Tibial nerve (tissue), 4 donors: ENCODE results near the gene EFHD2. TPM values are rescaled to one million over a fixed set of nuclear protein-coding genes. Genes with fewer than 3 reads are reported as not detected.

ENCODE experiments used
- DNase-seq, 2 donors: peaks; one replicate each; pipeline ENCODE4 v3.0.0-alpha.2; 2019; ENCODE audit warnings: low spot score in 2 of 2
- H3K27ac ChIP-seq, 4 donors: fragments of 200-600 bp; sonication (generic) in 3 of 4; one replicate each; pipeline ENCODE4 v1.5.1; 2017 to 2019; ENCODE audit warnings: mild to moderate bottlenecking in 1 of 4
- H3K27me3 ChIP-seq, 2 donors: fragments of 200-600 bp; sonication (generic) in 1 of 2; one replicate each; pipeline versions ENCODE4 v1.5.1 to v1.6.0; 2017 to 2019
- H3K36me3 ChIP-seq, 3 donors: fragments of 200-600 bp; sonication (generic); one replicate each; pipeline ENCODE4 v1.5.1; 2018 to 2019
- H3K4me1 ChIP-seq, 4 donors: fragments of 200-600 bp; sonication (generic) in 3 of 4; one replicate each; pipeline ENCODE4 v1.5.1; 2017 to 2019
- H3K4me3 ChIP-seq, 4 donors: fragments of 200-600 bp; sonication (generic) in 3 of 4; one replicate each; pipeline ENCODE4 v1.5.1; 2017 to 2019; ENCODE audit warnings: mild to moderate bottlenecking in 1 of 4, moderate library complexity in 1 of 4
- H3K9me3 ChIP-seq, 4 donors: fragments of 200-600 bp; sonication (generic) in 3 of 4; one replicate each; pipeline ENCODE4 v1.5.1; 2017 to 2019
- EP300 ChIP-seq, 2 donors: sonication (generic); formaldehyde crosslinking; IDR thresholded peaks; one replicate each; pipeline ENCODE4 v1.6.1; 2017; ENCODE audit warnings: antibody characterized with exemption in 2 of 2, mild to moderate bottlenecking in 1 of 2
- POLR2A ChIP-seq, 2 donors: fragments of 450-650 bp; IDR thresholded peaks; one replicate each; pipeline ENCODE4 v1.6.1; 2017; ENCODE audit warnings: antibody characterized with exemption in 2 of 2, mild to moderate bottlenecking in 2 of 2, moderate library complexity in 2 of 2
- WGBS, 2 donors: methylation state at CpG; one replicate each; pipeline ENCODE4 v1.1.5; 2018; 5-methylcytosine and 5-hydroxymethylcytosine counted together
- total RNA-seq, 4 donors: library from RNA; depleted of rRNA; stranded (reverse); fragments of >200 nt; gene quantifications; one replicate each; pipeline ENCODE4 v1.1.0, GENCODE V29; 2016
- TF ChIP-seq, protein P1 (sequence below), 5 experiments: fragments of 200-600 bp in 3 of 5; fragments of 450-650 bp in 2 of 5; sonication (generic) in 3 of 5; IDR thresholded peaks; one replicate each; pipeline ENCODE4 v1.5.1; 2016 to 2019; ENCODE audit warnings: antibody characterized with exemption in 5 of 5, mild to moderate bottlenecking in 3 of 5, moderate library complexity in 2 of 5

The EFHD2 gene
- total RNA-seq, 4 donors from 2014 or later, result 17.0 to 61.5 (median 29.6) TPM

DNA sequence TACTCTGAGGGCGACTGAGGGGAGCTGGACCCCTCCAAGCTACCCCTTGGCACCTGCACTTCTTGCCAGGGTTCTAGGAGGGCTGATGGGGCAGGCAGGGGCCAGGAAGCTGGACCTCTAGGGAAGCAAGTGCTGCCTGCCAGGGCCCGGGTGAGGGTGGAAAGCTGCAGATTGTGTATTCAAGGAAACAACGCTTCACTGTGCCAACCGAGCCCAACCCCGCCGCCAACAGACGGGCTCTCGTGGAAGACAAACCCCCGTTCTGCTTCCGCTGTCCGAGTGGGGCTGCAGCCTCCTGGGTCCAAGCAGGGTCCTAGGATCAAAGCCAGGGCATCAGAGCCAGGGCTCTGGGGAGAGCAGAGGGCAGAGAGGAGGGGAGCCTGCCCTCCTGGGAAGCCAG lies 3.2 kb downstream of the EFHD2 start:
- Histone ChIP-seq H3K27ac (peak overlapping the region in 3 of 4 donors; percentile 50 to 92 (median 78)), H3K36me3 (no peaks in the 10 kb centered on the region), H3K4me1 (peaks cover 0 to 81% (median 32%) of the 10 kb centered on the region in 4 donors), H3K9me3 (no peaks in the 10 kb centered on the region), H3K27me3 (no peaks in the 10 kb centered on the region), H3K4me3 (peak overlapping the region in 1 of 4 donors; percentile 98)
- TF ChIP-seq EP300 (IDR thresholded peaks at IDR 0.05), result no peak
- TF ChIP-seq POLR2A (IDR thresholded peaks at IDR 0.05), result no peak
- TF ChIP-seq, protein P1, sequence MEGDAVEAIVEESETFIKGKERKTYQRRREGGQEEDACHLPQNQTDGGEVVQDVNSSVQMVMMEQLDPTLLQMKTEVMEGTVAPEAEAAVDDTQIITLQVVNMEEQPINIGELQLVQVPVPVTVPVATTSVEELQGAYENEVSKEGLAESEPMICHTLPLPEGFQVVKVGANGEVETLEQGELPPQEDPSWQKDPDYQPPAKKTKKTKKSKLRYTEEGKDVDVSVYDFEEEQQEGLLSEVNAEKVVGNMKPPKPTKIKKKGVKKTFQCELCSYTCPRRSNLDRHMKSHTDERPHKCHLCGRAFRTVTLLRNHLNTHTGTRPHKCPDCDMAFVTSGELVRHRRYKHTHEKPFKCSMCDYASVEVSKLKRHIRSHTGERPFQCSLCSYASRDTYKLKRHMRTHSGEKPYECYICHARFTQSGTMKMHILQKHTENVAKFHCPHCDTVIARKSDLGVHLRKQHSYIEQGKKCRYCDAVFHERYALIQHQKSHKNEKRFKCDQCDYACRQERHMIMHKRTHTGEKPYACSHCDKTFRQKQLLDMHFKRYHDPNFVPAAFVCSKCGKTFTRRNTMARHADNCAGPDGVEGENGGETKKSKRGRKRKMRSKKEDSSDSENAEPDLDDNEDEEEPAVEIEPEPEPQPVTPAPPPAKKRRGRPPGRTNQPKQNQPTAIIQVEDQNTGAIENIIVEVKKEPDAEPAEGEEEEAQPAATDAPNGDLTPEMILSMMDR (IDR thresholded peaks at IDR 0.05), result no peak
- 43 to 59% methylated on average over 11 of the region's 11 CpGs for WGBS, 2 donors
- no peak for DNase-seq

DNA sequence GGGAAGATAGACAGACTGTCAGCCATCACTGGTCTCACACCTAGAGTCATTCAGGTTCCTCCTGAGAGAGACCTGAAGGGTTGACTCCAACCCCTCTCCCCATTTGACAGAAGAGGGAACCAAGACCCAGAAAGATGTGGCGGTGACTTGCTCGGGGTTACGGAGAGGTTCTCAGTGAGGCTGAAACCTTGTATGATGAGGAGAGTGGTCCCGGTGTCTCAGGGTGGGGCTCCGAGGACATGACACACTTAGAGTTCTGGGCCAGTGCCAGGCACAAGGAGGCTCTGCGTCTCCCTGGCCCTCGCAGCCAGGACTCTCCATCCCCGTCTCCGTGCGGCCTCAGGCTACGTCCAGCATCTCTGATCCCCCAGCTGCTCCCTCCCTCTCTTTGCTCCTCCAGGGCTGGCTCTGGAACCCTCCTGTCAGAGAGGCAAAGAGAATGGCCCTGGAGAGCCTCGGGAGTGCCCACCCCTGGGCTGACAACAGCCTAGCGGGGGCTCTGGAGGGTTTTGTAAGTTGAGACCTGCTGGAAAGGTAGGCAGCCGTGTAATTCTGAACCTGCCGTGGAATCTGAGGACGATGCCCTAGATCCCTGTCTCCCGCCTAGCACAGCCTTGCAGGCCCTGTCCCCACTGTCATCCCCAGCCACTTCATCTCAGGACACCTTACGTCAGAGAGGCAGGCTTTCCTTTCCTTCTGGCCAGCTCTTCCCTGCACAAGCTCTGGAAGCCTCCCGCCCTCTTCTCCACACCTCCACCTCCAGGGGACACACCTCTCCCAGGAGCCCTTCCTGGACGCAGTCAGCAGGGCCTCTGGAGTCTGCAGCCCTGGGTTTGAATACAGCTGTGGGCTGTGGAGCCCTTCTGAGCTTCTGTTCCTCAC lies 4.1 kb downstream of the EFHD2 start:
- H3K4me1 ChIP-seq, result peaks cover 0 to 78% (median 32%) of the 10 kb centered on the region in 4 donors
- 84 to 92% methylated on average over 20 of the region's 20 CpGs for WGBS, 2 donors
- H3K27me3 ChIP-seq, result no peaks in the 10 kb centered on the region
- no peaks in the 10 kb centered on the region for H3K36me3 ChIP-seq
- TF ChIP-seq, protein P1 (IDR thresholded peaks at IDR 0.05), result no peak
- TF ChIP-seq POLR2A (IDR thresholded peaks at IDR 0.05), result no peak
- DNase-seq, result no peak
- no peaks in the 10 kb centered on the region for H3K9me3 ChIP-seq
- peak overlapping the region in 1 of 4 donors; percentile 78 for H3K27ac ChIP-seq
- H3K4me3 ChIP-seq, result no peak overlapping the region

DNA sequence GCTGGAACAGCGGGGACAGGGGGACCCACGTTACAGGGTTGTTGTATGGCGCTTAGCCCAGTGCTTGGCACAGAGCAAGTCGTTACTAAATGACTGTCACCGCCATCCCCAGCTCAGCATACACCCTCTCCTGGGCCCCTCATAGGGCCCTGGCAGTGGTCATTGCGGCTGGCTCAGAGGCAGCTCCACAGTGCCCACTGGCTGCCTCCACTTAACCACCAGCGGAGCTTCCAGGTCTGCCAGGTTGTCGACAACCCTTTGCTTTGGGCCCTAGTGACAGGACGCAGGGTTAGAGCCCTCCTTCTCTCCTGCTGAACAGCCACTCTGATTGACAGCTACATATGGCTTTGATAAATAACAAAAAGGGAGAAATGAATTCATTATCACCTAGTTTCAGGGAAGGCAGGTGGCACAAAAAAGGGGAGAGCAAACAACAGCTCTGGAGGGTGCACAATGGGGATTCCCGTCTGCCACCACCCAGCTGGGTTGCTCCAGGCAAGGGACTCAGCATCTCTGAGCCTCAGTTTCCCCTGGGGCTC lies 4.8 kb downstream of the EFHD2 start:
- no peaks in the 10 kb centered on the region for H3K36me3 ChIP-seq
- 89 to 96% methylated on average over 9 of the region's 10 CpGs for WGBS, 2 donors
- TF ChIP-seq POLR2A (IDR thresholded peaks at IDR 0.05) (no peak), EP300 (IDR thresholded peaks at IDR 0.05) (no peak)
- TF ChIP-seq, protein P1 (IDR thresholded peaks at IDR 0.05), result no peak
- H3K9me3 ChIP-seq, result no peaks in the 10 kb centered on the region
- H3K27ac ChIP-seq, result peak overlapping the region in 1 of 4 donors; percentile 23
- no peaks in the 10 kb centered on the region for H3K27me3 ChIP-seq
- DNase-seq, result no peak
- H3K4me3 ChIP-seq, result no peak overlapping the region
- peaks cover 0 to 78% (median 29%) of the 10 kb centered on the region in 4 donors for H3K4me1 ChIP-seq

DNA sequence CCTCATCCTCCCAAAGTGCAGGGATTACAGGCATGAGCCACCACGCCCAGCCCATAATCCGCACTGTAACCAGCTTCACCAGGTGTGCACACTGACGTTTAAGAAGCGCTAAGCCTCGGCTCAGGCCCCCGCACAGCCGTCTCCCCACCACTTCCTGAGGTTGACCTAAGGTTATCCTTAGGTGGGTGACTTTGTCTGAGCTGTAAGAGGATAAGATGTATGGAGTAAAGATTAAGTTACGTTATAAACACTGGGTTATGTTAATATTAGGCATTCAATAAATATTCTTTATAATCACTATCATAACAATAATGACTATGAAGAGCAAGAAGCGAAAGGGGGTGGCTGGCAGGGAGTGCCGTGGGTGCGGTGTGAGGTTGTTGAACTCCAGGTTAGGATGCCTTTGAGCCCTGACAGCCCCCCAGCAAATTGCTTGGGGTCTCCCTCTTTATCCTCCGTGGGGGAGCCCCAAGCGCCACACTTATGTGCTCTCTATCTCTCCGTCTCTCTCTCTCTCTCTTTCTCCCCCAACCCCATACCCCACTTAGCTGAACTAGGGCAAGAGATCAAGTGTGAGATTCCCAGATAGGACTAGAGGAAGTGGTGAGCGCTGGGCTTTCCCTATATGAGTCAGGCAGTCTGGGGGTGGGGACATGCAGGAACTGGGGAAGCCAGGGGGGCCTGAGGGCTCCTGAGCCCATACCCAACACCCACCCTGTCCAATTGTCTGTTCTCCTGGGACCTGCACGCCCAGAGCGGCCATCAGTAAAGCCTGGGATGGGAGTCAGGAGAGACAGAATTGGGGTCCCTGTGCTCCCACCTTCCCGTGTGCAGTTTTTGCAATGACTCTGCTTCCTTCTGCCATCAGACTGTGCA lies 7.6 kb downstream of the EFHD2 start:
- Histone ChIP-seq H3K4me1 (peaks cover 0 to 67% (median 18%) of the 10 kb centered on the region in 4 donors), H3K9me3 (no peaks in the 10 kb centered on the region), H3K36me3 (no peaks in the 10 kb centered on the region), H3K4me3 (no peak overlapping the region), H3K27ac (peak overlapping the region in 2 of 4 donors; percentile 55 to 56), H3K27me3 (no peaks in the 10 kb centered on the region)
- TF ChIP-seq, protein P1 (IDR thresholded peaks at IDR 0.05), result no peak
- TF ChIP-seq POLR2A (IDR thresholded peaks at IDR 0.05), result no peak
- TF ChIP-seq EP300 (IDR thresholded peaks at IDR 0.05), result no peak
- DNase-seq, result peak in 1 of 2 donors; percentile 37
- WGBS, 2 donors, result 74 to 78% methylated on average over 18 of the region's 18 CpGs
